ENCODE measurements around the gene ATG10. TPM values are rescaled to one million over a fixed set of nuclear protein-coding genes. Genes with fewer than 3 reads are reported as not detected.
"Not testable (repeated sequence)": the region's sequence is repeated elsewhere in the genome, so short reads cannot be mapped to it uniquely, and the experiment has no call there.

The ATG10 gene
- total RNA-seq, 4 donors from 2014 or later, result 8.4 to 10.6 TPM; not detected in 2

- Histone ChIP-seq H3K27ac (no peak overlapping the region), H3K27me3 (no peaks in the 10 kb centered on the region), H3K4me3 (no peak overlapping the region), H3K36me3 (no peaks in the 10 kb centered on the region), H3K4me1 (no peaks in the 10 kb centered on the region), H3K9me3 (no peaks in the 10 kb centered on the region)
- 56 to 94% methylated on average over 2 to 3 of the region's 3 CpGs for whole genome bisulfite sequencing, 2 donors (ENCODE audit: low coverage in 1 of 2)
- intact Hi-C loops (cut with DNase I; ENCODE audit: low total_unique reads), result no loop called here
- in situ Hi-C loops (cut with MboI; ENCODE audit: low pct_ligation_motif_present in 1 of 4, low pct_unique_long_range_greater_than_20kb in 1 of 4, low sequenced_read_pairs in 3 of 4), result no loop called here
- no peak for TF ChIP-seq EP300 (IDR thresholded peaks at IDR 0.05; ENCODE audit: low read depth)
- no peak for TF ChIP-seq POLR2A (IDR thresholded peaks at IDR 0.05)
- TF ChIP-seq CTCF (IDR thresholded peaks at IDR 0.05), result no peak
- no peak for TF ChIP-seq POLR2AphosphoS5 (IDR thresholded peaks at IDR 0.05)
- no peak for DNase-seq
Measured at GRCh38 chr5:81948349-81948748, 23.5 kb upstream of the ATG10 start.

GRCh38 chr5:81949462-81949861 is 22.4 kb upstream of the ATG10 start:
- intact Hi-C loops (cut with DNase I; ENCODE audit: low total_unique reads) (no loop called here), in situ Hi-C loops (cut with MboI; ENCODE audit: low pct_ligation_motif_present in 1 of 4, low pct_unique_long_range_greater_than_20kb in 1 of 4, low sequenced_read_pairs in 3 of 4) (no loop called here)
- no peak for TF ChIP-seq CTCF (IDR thresholded peaks at IDR 0.05)
- no peak for TF ChIP-seq POLR2AphosphoS5 (IDR thresholded peaks at IDR 0.05)
- TF ChIP-seq EP300 (IDR thresholded peaks at IDR 0.05; ENCODE audit: low read depth), result no peak
- TF ChIP-seq POLR2A (IDR thresholded peaks at IDR 0.05), result no peak
- Histone ChIP-seq H3K4me1 (no peaks in the 10 kb centered on the region), H3K36me3 (no peaks in the 10 kb centered on the region), H3K27ac (no peak overlapping the region), H3K4me3 (no peak overlapping the region), H3K9me3 (no peaks in the 10 kb centered on the region), H3K27me3 (no peaks in the 10 kb centered on the region)
- DNase-seq, result no peak
- WGBS, 2 donors (ENCODE audit: low coverage in 1 of 2), result 57 to 88% methylated on average over 1 to 3 of the region's 3 CpGs

GRCh38 chr5:81950996-81951395 is 20.8 kb upstream of the ATG10 start:
- Histone ChIP-seq H3K27me3 (no peaks in the 10 kb centered on the region), H3K36me3 (no peaks in the 10 kb centered on the region), H3K9me3 (no peaks in the 10 kb centered on the region), H3K27ac (no peak overlapping the region), H3K4me3 (no peak overlapping the region), H3K4me1 (no peaks in the 10 kb centered on the region)
- no peak for DNase-seq
- in situ Hi-C loops (cut with MboI; ENCODE audit: low pct_ligation_motif_present in 1 of 4, low pct_unique_long_range_greater_than_20kb in 1 of 4, low sequenced_read_pairs in 3 of 4) (no loop called here), intact Hi-C loops (cut with DNase I; ENCODE audit: low total_unique reads) (no loop called here)
- 58 to 63% methylated on average over 1 of the region's 1 CpG for WGBS, 2 donors (ENCODE audit: low coverage in 1 of 2)
- no peak for TF ChIP-seq POLR2A (IDR thresholded peaks at IDR 0.05)
- no peak for TF ChIP-seq CTCF (IDR thresholded peaks at IDR 0.05)
- no peak for TF ChIP-seq EP300 (IDR thresholded peaks at IDR 0.05; ENCODE audit: low read depth)
- TF ChIP-seq POLR2AphosphoS5 (IDR thresholded peaks at IDR 0.05), result no peak

- H3K27me3 ChIP-seq; H3K27ac ChIP-seq; DNase-seq; H3K36me3 ChIP-seq; H3K9me3 ChIP-seq; H3K4me1 ChIP-seq; intact Hi-C loops (cut with DNase I; ENCODE audit: low total_unique reads); in situ Hi-C loops (cut with MboI; ENCODE audit: low pct_ligation_motif_present in 1 of 4, low pct_unique_long_range_greater_than_20kb in 1 of 4, low sequenced_read_pairs in 3 of 4); H3K4me3 ChIP-seq: not testable (repeated sequence)
- 73 to 80% methylated on average over 8 of the region's 8 CpGs for WGBS, 2 donors (ENCODE audit: low coverage in 1 of 2)
Measured at GRCh38 chr5:81954796-81955195, 17.0 kb upstream of the ATG10 start.

- H3K27ac ChIP-seq; H3K4me1 ChIP-seq; in situ Hi-C loops (cut with MboI; ENCODE audit: low pct_ligation_motif_present in 1 of 4, low pct_unique_long_range_greater_than_20kb in 1 of 4, low sequenced_read_pairs in 3 of 4); H3K4me3 ChIP-seq; intact Hi-C loops (cut with DNase I; ENCODE audit: low total_unique reads); H3K9me3 ChIP-seq; H3K27me3 ChIP-seq; H3K36me3 ChIP-seq; DNase-seq: not testable (repeated sequence)
- WGBS, 2 donors (ENCODE audit: low coverage in 1 of 2), result 58 to 75% methylated on average over 2 of the region's 2 CpGs
Measured at GRCh38 chr5:81958129-81958528, 13.7 kb upstream of the ATG10 start.

Measured in transverse colon (tissue), 4 donors.